Hepatocyte (in vitro differentiated cells): ENCODE data around the gene ANKS1B.

Experiments used
- CTCF ChIP-seq: fragments of 200-600 bp; sonication (generic); IDR thresholded peaks from 2 replicates; pipeline ENCODE4 v1.5.1; 2016; ENCODE audit warnings: antibody characterized with exemption, mild to moderate bottlenecking; ENCODE audit not compliant: poor library complexity
- EZH2 ChIP-seq: fragments of 200-600 bp; sonication (generic); IDR thresholded peaks from 2 replicates; pipeline ENCODE4 v1.6.1; 2016; ENCODE audit warnings: antibody characterized with exemption, mild to moderate bottlenecking, borderline replicate concordance
- EZH2phosphoT487 ChIP-seq: fragments of 200-600 bp; sonication (generic); IDR thresholded peaks from one replicate; pipeline ENCODE4 v1.6.1; 2018; ENCODE audit warnings: antibody characterized with exemption, mild to moderate bottlenecking, low read depth, moderate library complexity; ENCODE audit not compliant: unreplicated experiment, severe bottlenecking

GRCh38 chr12:99201906-99202645 lies 782.7 kb downstream of the ANKS1B start:
- TF ChIP-seq CTCF (no peak), EZH2phosphoT487 (no peak), EZH2 (no peak)
